Measurements from ENCODE around the gene RAP1GAP.

Gene RAP1GAP

GRCh38 chr1:21614419-21615115 is 54.6 kb downstream of the RAP1GAP start:
- no peak for DNase-seq (ENCODE audit: low read depth in 3 of 3, low spot score in 1 of 3)

- no peak for DNase-seq (ENCODE audit: low read depth in 3 of 3, low spot score in 1 of 3)
Observed at GRCh38 chr1:21613072-21613867, 55.9 kb downstream of the RAP1GAP start.

- DNase-seq (ENCODE audit: low read depth in 3 of 3, low spot score in 1 of 3), result no peak
Observed at GRCh38 chr1:21612057-21612456, 57.1 kb downstream of the RAP1GAP start.

GRCh38 chr1:21610989-21611785 is 58.0 kb downstream of the RAP1GAP start:
- DNase-seq (ENCODE audit: low read depth in 3 of 3, low spot score in 1 of 3), result no peak

- DNase-seq (ENCODE audit: low read depth in 3 of 3, low spot score in 1 of 3), result no peak
Observed at GRCh38 chr1:21610027-21610426, 59.1 kb downstream of the RAP1GAP start.

GRCh38 chr1:21608798-21609197 is 60.4 kb downstream of the RAP1GAP start:
- DNase-seq (ENCODE audit: low read depth in 3 of 3, low spot score in 1 of 3), result no peak

GRCh38 chr1:21607549-21608529 is 61.3 kb downstream of the RAP1GAP start:
- peak in 1 of 3 donors; percentile 8 for DNase-seq (ENCODE audit: low read depth in 3 of 3, low spot score in 1 of 3)

GRCh38 chr1:21605964-21606705 is 63.0 kb downstream of the RAP1GAP start:
- no peak for DNase-seq (ENCODE audit: low read depth in 3 of 3, low spot score in 1 of 3)

- no peak for DNase-seq (ENCODE audit: low read depth in 3 of 3, low spot score in 1 of 3)
Observed at GRCh38 chr1:21605012-21605715, 64.0 kb downstream of the RAP1GAP start.

- no peak for DNase-seq (ENCODE audit: low read depth in 3 of 3, low spot score in 1 of 3)
Observed at GRCh38 chr1:21604208-21604957, 64.8 kb downstream of the RAP1GAP start.

- DNase-seq (ENCODE audit: low read depth in 3 of 3, low spot score in 1 of 3), result no peak
Observed at GRCh38 chr1:21603177-21604138, 65.7 kb downstream of the RAP1GAP start.

GRCh38 chr1:21601278-21602048 is 67.7 kb downstream of the RAP1GAP start:
- no peak for DNase-seq (ENCODE audit: low read depth in 3 of 3, low spot score in 1 of 3)

- no peak for DNase-seq (ENCODE audit: low read depth in 3 of 3, low spot score in 1 of 3)
Observed at GRCh38 chr1:21599402-21599801, 69.8 kb downstream of the RAP1GAP start.

- no peak for DNase-seq (ENCODE audit: low read depth in 3 of 3, low spot score in 1 of 3)
Observed at GRCh38 chr1:21598904-21599303, 70.3 kb downstream of the RAP1GAP start.

- no peak for DNase-seq (ENCODE audit: low read depth in 3 of 3, low spot score in 1 of 3)
Observed at GRCh38 chr1:21598417-21598816, 70.7 kb downstream of the RAP1GAP start.

GRCh38 chr1:21597753-21598152 is 71.4 kb downstream of the RAP1GAP start:
- no peak for DNase-seq (ENCODE audit: low read depth in 3 of 3, low spot score in 1 of 3)

- DNase-seq (ENCODE audit: low read depth in 3 of 3, low spot score in 1 of 3), result no peak
Observed at GRCh38 chr1:21596628-21597027, 72.5 kb downstream of the RAP1GAP start.
